Stimulated activated CD4-positive, alpha-beta T cell treated with anti-CD3 and anti-CD28 coated beads, Interleukin-4, amount 100 ng/mL, for 4 hours (primary cell): ENCODE results near the gene ZNF230.

Source experiments
- DNase-seq, 2 experiments: peaks; one replicate each; pipeline ENCODE4 v3.0.0-alpha.2; 2020

The ZNF230 gene

DNA sequence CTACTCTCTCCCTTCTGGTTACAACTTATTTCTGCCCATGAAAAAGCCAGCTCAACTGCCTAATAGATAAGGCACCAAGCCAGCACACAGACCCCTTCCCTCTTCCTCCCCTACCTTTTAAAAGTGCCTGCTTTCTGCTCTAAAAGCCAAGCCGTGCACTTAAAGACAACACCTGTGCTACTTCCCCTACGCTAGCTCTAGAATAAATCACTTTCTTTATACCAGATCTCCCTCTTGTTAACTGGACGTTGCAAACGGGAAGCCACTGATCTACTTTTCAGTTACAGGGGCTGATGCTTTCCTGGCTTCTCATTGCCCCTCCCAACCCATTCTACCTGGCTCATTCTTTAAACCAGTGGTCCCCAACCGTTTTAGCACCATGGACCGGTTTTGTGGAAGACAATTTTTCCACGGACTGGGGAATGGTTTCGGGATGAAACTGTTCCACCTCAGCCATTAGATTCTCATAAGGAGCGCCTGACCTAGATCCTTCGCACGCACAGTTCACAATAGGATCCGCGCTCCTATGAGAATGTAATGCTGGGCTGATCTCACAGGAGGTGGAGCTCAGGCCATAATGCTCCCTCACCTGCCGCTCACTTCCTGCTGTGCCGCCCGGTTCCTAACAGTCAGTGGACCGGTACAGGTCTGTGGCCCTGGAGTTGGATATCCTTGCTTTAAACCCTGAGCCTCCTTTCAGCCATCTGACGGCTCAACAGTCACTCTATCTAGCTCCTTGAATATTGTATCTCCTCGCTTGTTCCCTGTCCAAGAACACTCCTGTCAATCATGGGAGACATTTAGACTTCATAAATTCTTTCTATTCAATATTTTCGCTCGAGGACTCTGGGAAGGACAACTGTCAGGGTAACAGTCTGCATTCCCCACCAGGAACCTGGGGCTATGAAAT, 48.2 kb downstream of the ZNF230 start:
- DNase-seq, result peak; percentile 9 to 13

DNA sequence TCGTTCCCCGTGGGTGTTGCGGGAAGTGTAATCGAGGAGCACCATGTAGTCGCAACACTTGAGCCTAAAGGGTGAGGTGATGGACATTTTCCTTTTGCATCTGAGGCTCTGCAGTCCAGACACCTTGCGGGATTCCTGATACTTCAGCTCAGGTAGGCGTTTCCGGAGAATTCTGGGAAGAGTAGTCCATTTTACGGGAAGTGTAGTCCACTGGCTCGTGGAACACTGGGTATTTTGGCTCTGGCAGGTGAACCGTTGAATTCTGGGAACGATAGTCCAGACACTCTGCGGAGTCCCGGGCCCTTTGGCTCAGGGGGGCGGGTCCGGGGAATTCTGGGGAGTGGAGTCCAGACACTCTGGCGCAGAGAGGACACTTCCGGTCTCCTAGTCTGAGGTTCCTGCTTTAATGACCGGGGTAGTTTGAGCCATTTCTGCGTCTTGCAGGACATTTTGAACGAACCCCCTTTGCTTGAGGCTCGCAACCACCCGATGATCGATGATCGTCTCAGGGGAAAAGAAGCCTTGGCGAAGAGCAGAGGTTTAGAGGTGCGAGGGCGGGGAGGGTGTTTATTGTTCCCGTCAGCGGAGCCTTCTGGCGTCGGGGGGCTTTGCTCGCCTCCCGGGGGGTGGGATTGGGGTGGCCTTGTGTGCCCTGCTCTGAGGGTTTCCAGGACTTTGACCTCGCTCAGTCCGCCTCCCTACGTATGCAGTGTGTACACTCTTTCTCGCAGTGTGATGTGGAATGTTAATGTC, 49.1 kb downstream of the ZNF230 start, which contains the start of gene ZNF223:
Gene ZNF223 (plus strand): TSS at position 387 of the 753 bp plus-strand sequence. CDS start 3,141 bp downstream, outside the sequence.
- peak; percentile 63 to 70 for DNase-seq

DNA sequence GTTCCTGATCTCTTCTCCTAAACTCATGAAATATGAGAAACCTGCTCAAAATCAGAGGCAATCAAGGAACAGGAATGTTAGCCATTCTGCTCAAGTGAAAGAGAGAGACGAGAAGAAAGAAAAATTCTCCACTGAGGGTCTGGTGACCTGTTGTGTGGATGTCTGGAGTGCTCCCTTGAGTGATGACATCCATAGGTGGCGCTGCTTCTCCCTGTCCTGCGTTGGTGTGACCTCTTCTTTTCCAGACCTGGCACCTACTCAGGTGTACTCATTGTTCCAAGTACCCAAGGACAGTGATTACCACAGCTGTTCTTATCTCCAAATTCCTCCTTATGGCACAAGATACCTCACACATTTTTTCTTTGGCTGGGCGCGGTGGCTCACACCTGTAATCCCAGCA, 53.1 kb downstream of the ZNF230 start:
- no peak for DNase-seq

DNA sequence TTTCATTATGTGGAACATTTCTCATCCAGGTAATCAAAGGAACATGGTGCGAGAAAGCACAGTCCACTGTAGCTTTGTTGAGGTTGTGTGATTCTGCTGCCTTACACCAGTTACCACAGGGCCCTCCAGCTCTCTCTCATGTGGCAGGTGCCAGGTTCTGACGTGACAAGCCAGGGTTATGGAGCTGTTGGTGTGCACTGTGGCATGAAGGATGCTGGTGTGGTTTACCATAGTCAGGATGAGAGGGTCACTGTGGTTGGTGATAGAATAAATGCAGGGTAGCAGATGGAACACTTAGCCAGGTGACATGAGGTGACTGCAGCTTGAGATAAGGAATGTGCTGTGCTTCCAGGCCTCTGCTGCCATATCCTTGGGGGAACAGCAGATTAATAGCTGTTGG, 56.5 kb downstream of the ZNF230 start:
- no peak for DNase-seq

DNA sequence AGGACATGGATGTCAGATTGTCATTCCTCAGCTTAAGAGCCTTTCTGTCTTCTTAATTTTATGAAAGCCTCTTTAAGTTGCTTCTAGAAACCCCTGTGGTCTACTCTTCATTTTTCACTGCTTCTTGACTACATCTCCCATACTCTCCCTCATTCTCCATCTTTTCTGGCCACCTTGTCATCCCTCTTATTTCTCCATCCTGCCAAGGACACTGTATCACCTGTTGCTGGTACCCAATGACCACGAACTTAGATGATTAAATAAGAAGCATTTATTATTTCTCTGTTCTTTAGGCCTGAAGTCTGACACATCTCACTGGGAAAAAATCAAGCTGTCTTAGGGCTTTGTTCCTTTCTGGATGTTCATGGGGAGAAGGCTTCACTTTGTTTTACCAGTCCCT, 58.3 kb downstream of the ZNF230 start:
- DNase-seq, result no peak
